Body of pancreas (tissue), 4 donors: ENCODE data around the gene USP36.

Experiments
- CTCF ChIP-seq, 7 experiments: fragments of 450-650 bp in 4 of 7; fragments of 200-600 bp in 3 of 7; sonication (generic) in 3 of 7; IDR thresholded peaks; one replicate each; pipeline ENCODE4 v1.5.1; 2016 to 2019; ENCODE audit warnings: antibody characterized with exemption in 7 of 7
- POLR2A ChIP-seq, 3 donors: fragments of 450-650 bp; IDR thresholded peaks; one replicate each; pipeline ENCODE4 v1.6.1; 2016; ENCODE audit warnings: antibody characterized with exemption in 3 of 3, mild to moderate bottlenecking in 2 of 3

GRCh38 chr17:78774956-78775571 is 65.5 kb downstream of the USP36 start:
- no peak for TF ChIP-seq POLR2A (IDR thresholded peaks at IDR 0.05)
- TF ChIP-seq CTCF (IDR thresholded peaks at IDR 0.05): no peak
